Tibial nerve (tissue), 4 donors: ENCODE results near the gene MYCN.

Experiments used
- EP300 ChIP-seq, 2 donors: sonication (generic); formaldehyde crosslinking; IDR thresholded peaks; one replicate each; pipeline ENCODE4 v1.6.1; 2017; ENCODE audit warnings: antibody characterized with exemption in 2 of 2, mild to moderate bottlenecking in 1 of 2
- POLR2A ChIP-seq, 2 donors: fragments of 450-650 bp; IDR thresholded peaks; one replicate each; pipeline ENCODE4 v1.6.1; 2017; ENCODE audit warnings: antibody characterized with exemption in 2 of 2, mild to moderate bottlenecking in 2 of 2, moderate library complexity in 2 of 2
- TF ChIP-seq, protein P1 (sequence below), 5 experiments: fragments of 200-600 bp in 3 of 5; fragments of 450-650 bp in 2 of 5; sonication (generic) in 3 of 5; IDR thresholded peaks; one replicate each; pipeline ENCODE4 v1.5.1; 2016 to 2019; ENCODE audit warnings: antibody characterized with exemption in 5 of 5, mild to moderate bottlenecking in 3 of 5, moderate library complexity in 2 of 5

DNA sequence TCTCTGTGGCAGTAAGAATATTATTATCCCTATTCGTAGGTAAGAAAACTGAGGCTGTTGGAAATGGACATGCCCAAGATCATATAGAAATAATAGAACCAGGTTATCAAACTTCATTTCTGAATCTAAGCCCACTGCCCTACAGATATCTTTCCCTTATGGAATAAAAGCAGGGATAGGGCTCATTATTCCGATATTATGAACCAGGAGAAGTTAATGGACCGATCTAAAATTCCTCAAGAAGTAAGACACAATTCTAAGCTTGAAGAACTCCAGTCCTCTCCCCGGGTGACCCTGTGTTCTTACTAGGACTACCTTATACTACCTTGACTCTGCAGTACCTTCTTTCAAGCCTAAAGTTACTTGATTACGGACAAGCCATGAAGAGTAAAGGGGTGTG, 8.4 kb upstream of the MYCN start:
- TF ChIP-seq POLR2A (IDR thresholded peaks at IDR 0.05), result no peak
- TF ChIP-seq, protein P1, sequence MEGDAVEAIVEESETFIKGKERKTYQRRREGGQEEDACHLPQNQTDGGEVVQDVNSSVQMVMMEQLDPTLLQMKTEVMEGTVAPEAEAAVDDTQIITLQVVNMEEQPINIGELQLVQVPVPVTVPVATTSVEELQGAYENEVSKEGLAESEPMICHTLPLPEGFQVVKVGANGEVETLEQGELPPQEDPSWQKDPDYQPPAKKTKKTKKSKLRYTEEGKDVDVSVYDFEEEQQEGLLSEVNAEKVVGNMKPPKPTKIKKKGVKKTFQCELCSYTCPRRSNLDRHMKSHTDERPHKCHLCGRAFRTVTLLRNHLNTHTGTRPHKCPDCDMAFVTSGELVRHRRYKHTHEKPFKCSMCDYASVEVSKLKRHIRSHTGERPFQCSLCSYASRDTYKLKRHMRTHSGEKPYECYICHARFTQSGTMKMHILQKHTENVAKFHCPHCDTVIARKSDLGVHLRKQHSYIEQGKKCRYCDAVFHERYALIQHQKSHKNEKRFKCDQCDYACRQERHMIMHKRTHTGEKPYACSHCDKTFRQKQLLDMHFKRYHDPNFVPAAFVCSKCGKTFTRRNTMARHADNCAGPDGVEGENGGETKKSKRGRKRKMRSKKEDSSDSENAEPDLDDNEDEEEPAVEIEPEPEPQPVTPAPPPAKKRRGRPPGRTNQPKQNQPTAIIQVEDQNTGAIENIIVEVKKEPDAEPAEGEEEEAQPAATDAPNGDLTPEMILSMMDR (IDR thresholded peaks at IDR 0.05), result no peak
- no peak for TF ChIP-seq EP300 (IDR thresholded peaks at IDR 0.05)
